SK-N-SH (cell line): Measurements from ENCODE around the gene FADS1. TPM values are rescaled to one million over a fixed set of nuclear protein-coding genes. Genes with fewer than 3 reads are reported as not detected.

Source experiments
- CTCF ChIA-PET: fragments of 300-600, 350-600 bp; formaldehyde crosslinking; extraction: SDS; loops from one replicate; lab custom pipeline; 2021; lab: Yijun Ruan, JAX
- POLR2A ChIA-PET: fragments of 350-600 bp; sonication (Branson Sonifier 250); formaldehyde crosslinking; extraction: SDS; loops from one replicate; lab custom pipeline; 2020; ENCODE audit warnings: antibody characterized with exemption, inconsistent platforms; lab: Yijun Ruan, JAX
- DNase-seq: peaks from one replicate; pipeline ENCODE4 v3.0.0; 2012
- H2AFZ ChIP-seq: fragments of 200-600 bp; sonication (generic); 2 replicates; pipeline ENCODE4 v1.8.1; 2016; ENCODE audit warnings: antibody characterized with exemption, mild to moderate bottlenecking, low read depth
- H3F3A ChIP-seq: fragments of 200-600 bp; sonication (generic); replicated peaks from 2 replicates; pipeline ENCODE3; 2016; ENCODE audit warnings: antibody characterized with exemption, mild to moderate bottlenecking; ENCODE audit not compliant: insufficient read depth
- H3K27ac ChIP-seq, 2 experiments: fragments of 200-500 bp in 1 of 2; fragments of 200-600 bp in 1 of 2; sonication (Bioruptor generic) in 1 of 2; sonication (generic), shearing (Covaris generic) in 1 of 2; 2 replicates each; pipeline versions ENCODE4 v1.5.1 to v1.6.1; 2014 to 2016; ENCODE audit warnings: low read depth in 2 of 2, inconsistent platforms in 1 of 2, low read length in 1 of 2, mild to moderate bottlenecking in 1 of 2, mixed read lengths in 1 of 2
- H3K27me3 ChIP-seq: fragments of 200-600 bp; sonication (generic), shearing (Covaris generic); 2 replicates; pipeline ENCODE4 v1.6.1; 2016; ENCODE audit warnings: mixed run types; ENCODE audit not compliant: insufficient read depth
- H3K36me3 ChIP-seq, 2 experiments: fragments of 200-500 bp in 1 of 2; fragments of 200-600 bp in 1 of 2; sonication (Bioruptor generic) in 1 of 2; sonication (generic) in 1 of 2; replicated peaks in 1 of 2; 2 replicates each; pipeline versions ENCODE3 to v1.5.1; 2014 to 2016; ENCODE audit warnings: low read length in 1 of 2, mild to moderate bottlenecking in 1 of 2; ENCODE audit not compliant: insufficient read depth in 2 of 2, control insufficient read depth in 1 of 2
- H3K4me1 ChIP-seq, 2 experiments: fragments of 200-500 bp in 1 of 2; fragments of 200-600 bp in 1 of 2; sonication (Bioruptor generic) in 1 of 2; sonication (generic), shearing (Covaris generic) in 1 of 2; 2 replicates each; pipeline versions ENCODE4 v1.5.1 to v1.6.1; 2014 to 2016; ENCODE audit warnings: low read depth in 1 of 2, low read length in 1 of 2, mixed run types in 1 of 2; ENCODE audit not compliant: insufficient read depth in 2 of 2, control insufficient read depth in 1 of 2
- H3K4me2 ChIP-seq: fragments of 200-600 bp; sonication (generic), shearing (Covaris generic); 2 replicates; pipeline ENCODE4 v1.6.1; 2017; ENCODE audit warnings: mixed run types
- H3K4me3 ChIP-seq, 2 experiments: fragments of 200-500 bp in 1 of 2; fragments of 200-600 bp in 1 of 2; sonication (Bioruptor generic) in 1 of 2; sonication (generic), shearing (Covaris generic) in 1 of 2; 2 replicates each; pipeline versions ENCODE4 v1.5.1 to v1.8.1; 2014 to 2016; ENCODE audit warnings: low read depth in 2 of 2, inconsistent platforms in 1 of 2, low read length in 1 of 2, mild to moderate bottlenecking in 1 of 2, mixed read lengths in 1 of 2, moderate library complexity in 1 of 2
- H3K79me2 ChIP-seq: fragments of 200-600 bp; sonication (generic); 2 replicates; pipeline ENCODE4 v1.8.1; 2017; ENCODE audit warnings: mild to moderate bottlenecking; ENCODE audit not compliant: insufficient read depth
- H3K9ac ChIP-seq: fragments of 200-600 bp; sonication (generic); 2 replicates; pipeline ENCODE4 v1.6.1; 2017; ENCODE audit warnings: mixed run types
- H3K9me2 ChIP-seq: fragments of 200-600 bp; sonication (generic); 2 replicates; pipeline ENCODE4 v1.6.1; 2017; ENCODE audit warnings: mixed run types
- H3K9me3 ChIP-seq: fragments of 200-600 bp; sonication (generic); 2 replicates; pipeline ENCODE4 v1.6.1; 2017; ENCODE audit warnings: mixed run types, mild to moderate bottlenecking, moderate library complexity
- H4K20me1 ChIP-seq: fragments of 200-600 bp; sonication (generic); 2 replicates; pipeline ENCODE4 v1.6.1; 2017; ENCODE audit warnings: mild to moderate bottlenecking, mixed run types; ENCODE audit not compliant: insufficient read depth
- ELF1 ChIP-seq: IDR thresholded peaks from 2 replicates; pipeline ENCODE4 v1.4.0; 2012
- EP300 ChIP-seq, 2 experiments: IDR thresholded peaks; 2 replicates each; pipeline versions ENCODE4 v1.4.0 to v1.6.1; 2012; ENCODE audit warnings: borderline replicate concordance in 1 of 2, low read depth in 1 of 2, low read length in 1 of 2
- FOSL2 ChIP-seq: IDR thresholded peaks from 2 replicates; pipeline ENCODE4 v1.4.0; 2012; ENCODE audit warnings: low read depth, mild to moderate bottlenecking, moderate library complexity, borderline replicate concordance
- FOXJ3 ChIP-seq: sonication (generic); formaldehyde crosslinking; IDR thresholded peaks from 2 replicates; pipeline ENCODE4 v1.5.1; 2020; ENCODE audit warnings: mild to moderate bottlenecking, missing genetic modification reagents
- FOXM1 ChIP-seq: IDR thresholded peaks from 2 replicates; pipeline ENCODE4 v1.4.0; 2012; ENCODE audit warnings: low read depth, mild to moderate bottlenecking
- GATA2 ChIP-seq: sonication (generic); formaldehyde crosslinking; IDR thresholded peaks from 2 replicates; pipeline ENCODE4 v1.5.0; 2020; ENCODE audit warnings: mild to moderate bottlenecking, missing genetic modification reagents
- IRF3 ChIP-seq: fragments of 150-350 bp; IDR thresholded peaks from 2 replicates; pipeline ENCODE4 v1.6.1; 2016; ENCODE audit warnings: mild to moderate bottlenecking, low read depth, low read length
- MAX ChIP-seq: IDR thresholded peaks from 2 replicates; pipeline ENCODE4 v1.4.0; 2012; ENCODE audit warnings: low read depth
- MEF2A ChIP-seq: IDR thresholded peaks from 2 replicates; pipeline ENCODE4 v1.4.0; 2012; ENCODE audit warnings: low read depth, borderline replicate concordance
- NFIC ChIP-seq: IDR thresholded peaks from 2 replicates; pipeline ENCODE4 v1.4.0; 2012; ENCODE audit warnings: borderline replicate concordance
- NRF1 ChIP-seq: IDR thresholded peaks from 2 replicates; pipeline ENCODE4 v1.6.1; 2012; ENCODE audit warnings: low read depth, mild to moderate bottlenecking, low read length
- POLR2AphosphoS5 ChIP-seq: IDR thresholded peaks from 2 replicates; pipeline ENCODE4 v1.6.1; 2012; ENCODE audit warnings: low read depth, low read length
- RCOR1 ChIP-seq: fragments of 150-350 bp; IDR thresholded peaks from 2 replicates; pipeline ENCODE4 v1.6.1; 2017; ENCODE audit warnings: antibody characterized with exemption, low read length
- SIN3A ChIP-seq: IDR thresholded peaks from 2 replicates; pipeline ENCODE4 v1.6.1; 2012; ENCODE audit warnings: low read depth, mild to moderate bottlenecking, low read length, moderate library complexity, borderline replicate concordance
- SMC3 ChIP-seq: IDR thresholded peaks from 2 replicates; pipeline ENCODE4 v1.6.1; 2012; ENCODE audit warnings: low read depth, low read length, improper control_type of control experiment
- TEAD4 ChIP-seq: IDR thresholded peaks from 2 replicates; pipeline ENCODE4 v1.4.0; 2012; ENCODE audit warnings: mild to moderate bottlenecking, borderline replicate concordance; ENCODE audit not compliant: insufficient read depth
- YY1 ChIP-seq: IDR thresholded peaks from 2 replicates; pipeline ENCODE4 v1.4.0; 2012; ENCODE audit warnings: low read depth, mild to moderate bottlenecking
- WGBS: methylation state at CpG from one replicate; pipeline ENCODE4 v1.1.6; 2017; ENCODE audit warnings: low lambda C conversion rate; 5-methylcytosine and 5-hydroxymethylcytosine counted together
- polyA plus RNA-seq, 3 experiments: library from polyadenylated mRNA; depleted of rRNA; stranded (reverse); fragments of >200 nt; gene quantifications; 2 replicates each; pipeline ENCODE4 v1.2.3, GENCODE V29; 2012
- TF ChIP-seq, protein P1 (sequence below): IDR thresholded peaks from 2 replicates; pipeline ENCODE4 v1.4.0; 2012; ENCODE audit warnings: low read depth, borderline replicate concordance
- TF ChIP-seq, protein P2 (sequence below): IDR thresholded peaks from 2 replicates; pipeline ENCODE4 v1.6.1; 2012; ENCODE audit warnings: mild to moderate bottlenecking, low read depth, low read length, moderate library complexity

Gene FADS1
- polyA plus RNA-seq, 1 of the 3 experiments (the other 2 are of a cell fraction): 20.6 TPM

DNA sequence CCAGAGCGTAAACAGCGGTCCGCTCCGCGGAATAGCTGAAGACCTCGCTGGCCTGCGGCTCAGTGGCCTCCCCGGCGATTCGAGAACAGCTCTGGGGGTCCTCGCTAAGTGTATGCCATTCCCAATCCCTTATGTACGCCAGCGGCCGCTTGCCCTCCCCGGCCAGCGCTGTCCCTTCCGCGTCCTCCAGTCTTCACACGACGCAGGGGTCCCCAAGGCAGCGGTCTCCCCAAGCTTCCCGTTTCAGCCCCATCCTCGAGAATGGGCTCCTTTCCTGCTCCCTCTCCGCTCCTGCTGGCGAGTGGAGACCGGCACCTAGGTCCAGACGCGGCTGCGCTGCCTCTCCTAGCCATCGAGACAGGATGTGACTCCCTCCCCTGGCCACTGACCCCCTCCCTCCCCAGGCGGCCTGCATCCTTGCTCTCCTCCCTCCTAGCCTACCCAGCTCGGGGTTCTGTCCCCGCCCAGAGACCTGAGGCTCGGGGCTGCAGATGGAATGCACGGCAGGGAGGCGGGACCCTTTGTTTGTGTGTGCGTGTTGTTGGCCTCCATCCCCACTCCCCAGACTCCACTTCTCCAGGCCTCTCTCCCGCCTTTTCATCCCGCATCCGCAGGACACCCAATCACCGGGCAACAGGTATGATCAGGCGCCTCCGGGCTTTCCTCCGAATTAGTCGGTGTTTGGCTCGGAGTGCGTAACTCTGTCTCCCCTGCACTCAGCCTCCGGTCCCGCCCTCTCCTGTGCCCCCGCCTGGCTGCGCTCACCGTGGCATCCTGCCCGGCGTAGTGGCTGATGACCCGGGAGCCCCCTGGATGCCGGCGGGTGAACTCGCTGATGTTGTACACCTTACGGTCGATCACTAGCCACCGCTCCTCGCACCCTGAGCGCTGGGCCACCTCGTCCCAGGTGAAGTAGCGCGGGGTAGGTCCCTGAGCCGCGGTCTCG lies 740 bp downstream of the FADS1 start:
- peaks cover 3 to 15% of the 10 kb centered on the region in 2 experiments for H3K36me3 ChIP-seq
- whole genome bisulfite sequencing: 0% methylated on average over 43 of the region's 69 CpGs
- DNase-seq: peak; percentile 81
- peak overlapping the region; percentile 89 for H2AFZ ChIP-seq
- TF ChIP-seq SIN3A: 0 out of 2 replicates have a peak, but pooled peaks have one; percentile 16
- TF ChIP-seq GATA2: no peak
- no peak for TF ChIP-seq NFIC
- no peak for TF ChIP-seq YY1
- TF ChIP-seq TEAD4: no peak
- TF ChIP-seq IRF3: no peak
- TF ChIP-seq FOXJ3 (CRISPR knock-in tag): 0 out of 2 replicates have a peak, but pooled peaks have one; percentile 26
- no peak for TF ChIP-seq MAX
- no peak for TF ChIP-seq NRF1
- TF ChIP-seq, protein P1, sequence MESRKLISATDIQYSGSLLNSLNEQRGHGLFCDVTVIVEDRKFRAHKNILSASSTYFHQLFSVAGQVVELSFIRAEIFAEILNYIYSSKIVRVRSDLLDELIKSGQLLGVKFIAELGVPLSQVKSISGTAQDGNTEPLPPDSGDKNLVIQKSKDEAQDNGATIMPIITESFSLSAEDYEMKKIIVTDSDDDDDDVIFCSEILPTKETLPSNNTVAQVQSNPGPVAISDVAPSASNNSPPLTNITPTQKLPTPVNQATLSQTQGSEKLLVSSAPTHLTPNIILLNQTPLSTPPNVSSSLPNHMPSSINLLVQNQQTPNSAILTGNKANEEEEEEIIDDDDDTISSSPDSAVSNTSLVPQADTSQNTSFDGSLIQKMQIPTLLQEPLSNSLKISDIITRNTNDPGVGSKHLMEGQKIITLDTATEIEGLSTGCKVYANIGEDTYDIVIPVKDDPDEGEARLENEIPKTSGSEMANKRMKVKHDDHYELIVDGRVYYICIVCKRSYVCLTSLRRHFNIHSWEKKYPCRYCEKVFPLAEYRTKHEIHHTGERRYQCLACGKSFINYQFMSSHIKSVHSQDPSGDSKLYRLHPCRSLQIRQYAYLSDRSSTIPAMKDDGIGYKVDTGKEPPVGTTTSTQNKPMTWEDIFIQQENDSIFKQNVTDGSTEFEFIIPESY: no peak
- no peak for TF ChIP-seq ELF1
- peak; percentile 46; the same call in 1 of the 2 replicates for TF ChIP-seq RCOR1
- no peak for TF ChIP-seq FOSL2
- TF ChIP-seq, protein P2, sequence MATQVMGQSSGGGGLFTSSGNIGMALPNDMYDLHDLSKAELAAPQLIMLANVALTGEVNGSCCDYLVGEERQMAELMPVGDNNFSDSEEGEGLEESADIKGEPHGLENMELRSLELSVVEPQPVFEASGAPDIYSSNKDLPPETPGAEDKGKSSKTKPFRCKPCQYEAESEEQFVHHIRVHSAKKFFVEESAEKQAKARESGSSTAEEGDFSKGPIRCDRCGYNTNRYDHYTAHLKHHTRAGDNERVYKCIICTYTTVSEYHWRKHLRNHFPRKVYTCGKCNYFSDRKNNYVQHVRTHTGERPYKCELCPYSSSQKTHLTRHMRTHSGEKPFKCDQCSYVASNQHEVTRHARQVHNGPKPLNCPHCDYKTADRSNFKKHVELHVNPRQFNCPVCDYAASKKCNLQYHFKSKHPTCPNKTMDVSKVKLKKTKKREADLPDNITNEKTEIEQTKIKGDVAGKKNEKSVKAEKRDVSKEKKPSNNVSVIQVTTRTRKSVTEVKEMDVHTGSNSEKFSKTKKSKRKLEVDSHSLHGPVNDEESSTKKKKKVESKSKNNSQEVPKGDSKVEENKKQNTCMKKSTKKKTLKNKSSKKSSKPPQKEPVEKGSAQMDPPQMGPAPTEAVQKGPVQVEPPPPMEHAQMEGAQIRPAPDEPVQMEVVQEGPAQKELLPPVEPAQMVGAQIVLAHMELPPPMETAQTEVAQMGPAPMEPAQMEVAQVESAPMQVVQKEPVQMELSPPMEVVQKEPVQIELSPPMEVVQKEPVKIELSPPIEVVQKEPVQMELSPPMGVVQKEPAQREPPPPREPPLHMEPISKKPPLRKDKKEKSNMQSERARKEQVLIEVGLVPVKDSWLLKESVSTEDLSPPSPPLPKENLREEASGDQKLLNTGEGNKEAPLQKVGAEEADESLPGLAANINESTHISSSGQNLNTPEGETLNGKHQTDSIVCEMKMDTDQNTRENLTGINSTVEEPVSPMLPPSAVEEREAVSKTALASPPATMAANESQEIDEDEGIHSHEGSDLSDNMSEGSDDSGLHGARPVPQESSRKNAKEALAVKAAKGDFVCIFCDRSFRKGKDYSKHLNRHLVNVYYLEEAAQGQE: no peak
- no peak for TF ChIP-seq POLR2AphosphoS5
- TF ChIP-seq EP300 (IDR thresholded peaks at IDR 0.05; ENCODE audit: borderline replicate concordance in 1 of 2, low read depth in 1 of 2, low read length in 1 of 2): no peak
- no peak for TF ChIP-seq SMC3
- TF ChIP-seq FOXM1: no peak
- TF ChIP-seq MEF2A: no peak
- POLR2A ChIA-PET: interaction anchor here (0.5 to 4.9 kb wide), 19 partner anchors 12 to 1025 kb away, joined by 3 to 84 read pairs (median 3); partner anchors contain the start of genes ASRGL1, BEST1, CPSF7 and FADS2
- peaks cover 17 to 19% of the 10 kb centered on the region in 2 experiments; a peak in 3 of 4 replicates for H3K4me1 ChIP-seq
- no peaks in the 10 kb centered on the region for H3K9me2 ChIP-seq
- peak overlapping the region; percentile 98 for H3K4me2 ChIP-seq
- no peaks in the 10 kb centered on the region for H3K9me3 ChIP-seq
- no peaks in the 10 kb centered on the region for H3K27me3 ChIP-seq
- peaks cover 16% of the 10 kb centered on the region; the same call in 1 of the 2 replicates for H3K79me2 ChIP-seq
- H3K27ac ChIP-seq: peak overlapping the region; percentile 88 to 98
- H4K20me1 ChIP-seq: no peaks in the 10 kb centered on the region
- peak overlapping the region; percentile 81 for H3K9ac ChIP-seq
- H3F3A ChIP-seq: peaks cover 30% of the 10 kb centered on the region
- peak overlapping the region; percentile 83 to 87 for H3K4me3 ChIP-seq
- CTCF ChIA-PET: interaction anchor here (0.6 to 10.5 kb wide), 16 partner anchors 8 to 292 kb away, joined by 3 to 149 read pairs (median 5); partner anchors contain the start of genes FADS2, FEN1 and TMEM258
